Fibroblast of gingiva (primary cell): ENCODE measurements around the gene TEX11.
"Not testable (repeated sequence)": the region's sequence is repeated elsewhere in the genome, so short reads cannot be mapped to it uniquely, and the experiment has no call there.

Experiments
- DNase-seq: peaks from one replicate; pipeline ENCODE4 v3.0.0-alpha.2; 2011; ENCODE audit warnings: low read depth

The TEX11 gene

DNA sequence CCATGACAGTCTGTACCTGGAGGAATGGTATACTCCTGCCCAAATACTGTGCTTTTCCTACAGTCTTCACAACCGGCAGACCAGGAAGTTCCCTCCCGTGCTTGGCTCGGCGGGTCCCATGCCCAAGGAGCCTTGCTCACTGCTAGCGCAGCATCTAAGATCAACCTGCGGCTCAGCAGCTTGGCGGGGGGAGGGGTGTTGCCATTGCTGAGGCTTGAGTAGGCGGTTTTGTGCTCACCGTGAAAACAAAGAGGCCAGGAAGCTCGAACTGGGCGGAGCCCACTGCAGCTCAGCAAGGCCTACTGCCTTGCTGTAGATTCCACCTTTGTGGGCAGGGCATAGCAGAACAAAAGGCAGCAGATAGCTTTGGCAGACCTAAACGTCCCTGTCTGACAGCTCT lies 152.7 kb downstream of the TEX11 start:
- DNase-seq = no peak

DNA sequence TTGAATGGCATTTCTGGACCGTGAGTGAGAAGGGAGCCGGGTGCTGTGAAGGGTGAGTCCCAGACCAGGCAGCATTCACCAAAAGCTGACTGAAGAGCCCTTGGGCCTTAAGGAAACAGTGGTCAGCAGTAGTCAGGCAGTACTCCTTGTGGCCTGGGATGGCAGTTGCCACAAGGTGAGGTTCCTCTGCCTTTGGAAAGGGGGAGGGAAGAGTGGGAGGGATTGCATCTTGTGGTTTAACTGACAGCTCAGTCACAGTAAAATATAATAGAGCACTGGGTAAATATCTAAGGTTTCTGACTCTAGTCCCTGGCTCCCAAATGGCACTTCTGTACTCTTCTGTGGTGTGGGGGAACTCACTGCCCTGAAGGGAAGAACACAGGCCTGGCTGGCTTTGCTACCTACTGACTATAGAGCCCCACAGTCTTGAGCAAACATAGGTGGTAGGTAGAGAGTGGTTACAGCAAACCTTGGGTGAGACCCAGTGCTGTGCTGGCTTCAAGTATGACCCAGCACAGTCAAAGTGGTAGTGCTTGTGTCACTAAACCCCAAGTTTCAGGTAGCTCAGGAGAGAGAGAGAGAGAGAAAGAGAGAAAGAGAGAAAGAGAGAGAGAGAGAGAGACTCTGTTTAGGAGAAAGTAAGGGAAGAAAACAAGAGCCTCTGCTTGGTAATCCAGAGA lies 154.2 kb downstream of the TEX11 start:
- DNase-seq = no peak

DNA sequence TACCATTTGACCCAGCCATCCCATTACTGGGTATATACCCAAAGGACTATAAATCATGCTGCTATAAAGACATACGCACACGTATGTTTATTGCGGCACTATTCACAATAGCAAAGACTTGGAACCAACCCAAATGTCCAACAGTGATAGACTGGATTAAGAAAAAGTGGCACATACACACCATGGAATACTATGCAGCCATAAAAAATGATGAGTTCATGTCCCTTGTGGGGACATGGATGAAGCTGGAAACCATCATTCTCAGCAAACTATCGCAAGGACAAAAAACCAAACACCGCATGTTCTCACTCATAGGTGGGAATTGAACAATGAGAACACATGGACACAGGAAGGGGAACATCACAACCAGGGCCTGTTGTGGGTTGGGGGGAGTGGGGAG lies 174.7 kb downstream of the TEX11 start:
- not testable (repeated sequence) for DNase-seq

DNA sequence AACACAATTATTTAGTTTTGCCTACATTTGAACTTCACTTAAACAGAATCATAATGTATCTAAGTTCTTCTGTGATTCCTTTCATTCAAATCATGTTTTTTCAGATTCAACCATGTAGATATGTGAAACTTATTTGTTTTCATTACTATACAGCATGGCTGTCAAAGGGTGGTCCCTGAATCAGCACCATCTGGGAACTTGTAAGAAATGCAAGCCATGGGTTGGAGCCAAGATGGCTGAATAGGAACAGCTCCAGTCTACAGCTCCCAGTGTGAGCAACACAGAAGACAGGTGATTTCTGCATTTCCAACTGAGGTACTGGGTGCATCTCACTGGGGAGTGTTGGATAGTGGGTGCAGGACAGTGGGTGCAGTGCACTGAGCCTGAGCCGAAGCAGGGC lies 180.6 kb downstream of the TEX11 start:
- DNase-seq = not testable (repeated sequence)

DNA sequence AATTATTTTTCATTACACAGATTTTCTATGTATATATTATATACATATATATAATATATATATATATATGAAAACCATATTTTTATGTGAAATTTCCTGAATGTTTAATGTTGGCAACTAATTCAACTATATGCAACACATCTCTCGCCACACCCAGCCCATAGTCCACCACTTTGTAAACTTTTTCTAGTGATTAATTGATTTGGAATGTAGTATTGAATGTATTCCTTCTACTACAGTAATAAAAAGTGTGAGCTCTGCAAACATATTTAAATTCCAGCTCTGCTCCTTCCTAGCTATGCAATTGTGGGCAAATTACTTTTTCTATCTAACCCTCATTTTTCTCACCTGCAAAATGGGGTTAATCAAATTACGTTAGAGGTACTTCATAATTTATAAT lies 187.8 kb downstream of the TEX11 start:
- DNase-seq = no peak

DNA sequence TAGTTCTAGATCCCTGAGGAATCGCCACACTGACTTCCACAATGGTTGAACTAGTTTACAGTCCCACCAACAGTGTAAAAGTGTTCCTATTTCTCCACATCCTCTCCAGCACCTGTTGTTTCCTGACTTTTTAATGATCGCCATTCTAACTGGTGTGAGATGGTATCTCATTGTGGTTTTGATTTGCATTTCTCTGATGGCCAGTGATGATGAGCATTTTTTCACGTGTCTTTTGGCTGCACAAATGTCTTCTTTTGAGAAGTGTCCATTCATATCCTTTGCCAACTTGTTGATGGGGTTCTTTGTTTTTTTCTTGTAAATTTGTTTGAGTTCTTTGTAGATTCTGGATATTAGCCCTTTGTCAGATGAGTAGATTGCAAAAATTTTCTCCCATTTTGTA lies 197.2 kb downstream of the TEX11 start:
- DNase-seq = not testable (repeated sequence)

DNA sequence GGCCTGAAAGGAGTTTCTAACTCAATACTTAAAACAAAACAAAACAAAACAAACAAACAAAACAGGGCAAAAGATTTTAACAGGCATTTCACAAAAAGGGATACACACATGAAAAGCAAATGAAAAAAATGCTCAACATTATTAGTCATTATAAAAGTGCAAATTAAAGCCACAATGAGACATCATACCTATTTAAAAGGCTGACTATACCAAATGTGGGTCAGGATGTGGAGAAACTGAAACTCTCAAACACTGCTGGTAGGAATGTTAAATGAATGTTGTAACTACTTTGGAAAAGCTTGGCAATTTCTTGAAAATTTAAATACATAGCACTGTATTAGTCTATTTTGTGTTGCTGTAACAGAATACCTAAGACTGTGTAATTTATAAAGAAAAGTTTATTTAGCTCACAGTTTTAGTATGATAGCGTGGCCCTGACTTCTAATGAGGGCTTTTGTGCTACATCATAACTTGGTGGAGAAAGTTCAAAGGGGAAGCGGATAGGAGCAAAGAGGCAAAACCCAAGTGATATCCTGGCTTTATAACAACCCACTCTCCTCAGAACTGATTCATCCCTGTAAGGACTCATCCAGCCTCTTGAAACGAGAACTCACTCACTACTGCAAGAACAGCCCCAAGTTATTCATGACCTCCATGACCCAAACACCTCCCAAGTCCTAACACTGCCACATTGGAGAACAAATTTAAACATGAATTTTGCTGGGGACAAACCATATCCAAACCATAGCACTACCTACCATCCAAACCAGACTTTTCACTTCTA lies 214.0 kb downstream of the TEX11 start:
- DNase-seq = no peak

DNA sequence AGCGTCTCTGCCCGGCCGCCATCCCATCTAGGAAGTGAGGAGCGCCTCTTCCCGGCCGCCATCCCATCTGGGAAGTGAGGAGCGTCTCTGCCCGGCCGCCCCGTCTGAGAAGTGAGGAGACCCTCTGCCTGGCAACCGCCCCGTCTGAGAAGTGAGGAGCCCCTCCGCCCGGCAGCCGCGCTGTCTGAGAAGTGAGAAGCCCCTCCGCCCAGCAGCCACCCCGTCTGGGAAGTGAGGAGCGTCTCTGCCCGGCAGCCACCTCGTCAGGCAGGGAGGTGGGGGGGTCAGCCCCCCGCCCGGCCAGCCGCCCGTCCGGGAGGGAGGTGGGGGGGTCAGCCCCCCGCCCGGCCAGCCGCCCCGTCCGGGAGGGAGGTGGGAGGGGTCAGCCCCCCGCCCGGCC lies 229.1 kb downstream of the TEX11 start:
- not testable (repeated sequence) for DNase-seq

DNA sequence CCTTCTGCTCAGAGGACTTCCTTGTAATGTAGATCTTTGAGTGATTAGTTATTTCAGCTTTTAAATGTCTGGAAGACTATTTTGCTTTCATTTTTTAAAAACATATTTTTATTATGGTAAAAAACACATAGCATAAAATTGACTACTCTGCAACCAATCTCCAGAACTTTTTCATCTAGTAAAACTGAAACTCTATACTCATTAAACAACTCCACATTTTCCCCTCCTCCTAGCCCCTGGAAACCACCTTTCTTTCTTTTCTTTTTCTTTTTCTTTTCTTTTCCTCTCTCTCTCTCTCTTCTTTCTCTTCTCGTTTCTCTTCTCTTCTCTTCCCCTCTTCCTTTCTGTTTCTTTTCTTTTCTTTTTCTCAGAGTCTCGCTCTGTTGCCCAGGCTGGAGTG lies 233.2 kb downstream of the TEX11 start:
- no peak for DNase-seq

DNA sequence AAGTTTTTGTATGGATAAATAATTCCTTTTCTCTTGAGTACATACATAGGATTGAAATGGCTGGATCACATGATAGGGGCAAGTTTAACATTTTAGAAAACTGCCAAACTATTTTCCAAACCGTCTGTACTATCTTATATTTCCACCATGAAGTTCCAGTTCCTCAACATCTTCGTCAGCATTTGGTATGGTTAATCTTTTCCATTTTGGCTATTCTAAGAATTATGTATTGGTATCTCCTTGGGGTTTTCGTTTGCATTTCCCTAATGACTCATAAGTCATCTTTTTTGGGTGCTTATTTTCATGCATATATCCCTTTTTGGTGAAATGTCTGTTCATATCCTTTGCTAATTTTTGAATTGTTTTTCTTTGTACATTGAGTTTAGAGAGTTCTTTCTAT lies 236.2 kb downstream of the TEX11 start:
- no peak for DNase-seq

DNA sequence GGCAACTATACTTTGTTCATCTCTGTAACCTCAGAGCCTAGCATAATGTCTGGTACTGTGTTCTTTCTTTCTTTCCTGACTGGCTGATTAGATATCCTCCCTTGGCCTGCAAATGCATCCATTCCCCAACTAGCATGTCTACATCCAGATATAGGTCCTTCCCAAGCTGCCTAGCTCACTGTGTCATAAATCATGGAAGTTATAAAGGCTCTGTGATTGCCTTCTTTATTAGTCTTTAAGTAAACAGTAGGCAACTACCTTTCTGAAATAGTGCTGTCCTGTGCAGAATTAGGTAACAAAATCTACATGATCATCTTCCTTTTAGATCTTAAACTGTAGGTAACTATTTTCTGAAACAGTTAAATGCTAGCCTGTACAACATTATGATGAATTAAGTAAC lies 239.4 kb downstream of the TEX11 start:
- no peak for DNase-seq

DNA sequence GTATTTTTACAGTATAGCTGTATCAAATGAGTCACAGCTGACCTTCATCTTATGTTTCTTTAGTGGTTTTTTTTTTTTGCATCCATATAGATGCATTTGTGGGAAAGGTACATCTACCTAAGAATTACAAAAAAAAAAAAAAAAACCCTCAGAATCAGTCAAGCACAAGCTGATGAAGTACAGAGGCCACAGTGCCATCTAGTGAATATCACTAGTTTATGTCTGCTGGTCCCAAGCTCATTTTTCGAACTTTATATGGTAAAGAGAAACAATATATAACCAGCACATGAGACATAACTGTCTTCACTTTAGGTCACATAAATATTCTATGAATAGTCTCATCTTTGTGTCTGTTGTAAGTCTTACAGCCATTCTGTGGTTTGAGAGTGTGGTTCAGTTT lies 243.8 kb downstream of the TEX11 start:
- DNase-seq = peak; percentile 9

DNA sequence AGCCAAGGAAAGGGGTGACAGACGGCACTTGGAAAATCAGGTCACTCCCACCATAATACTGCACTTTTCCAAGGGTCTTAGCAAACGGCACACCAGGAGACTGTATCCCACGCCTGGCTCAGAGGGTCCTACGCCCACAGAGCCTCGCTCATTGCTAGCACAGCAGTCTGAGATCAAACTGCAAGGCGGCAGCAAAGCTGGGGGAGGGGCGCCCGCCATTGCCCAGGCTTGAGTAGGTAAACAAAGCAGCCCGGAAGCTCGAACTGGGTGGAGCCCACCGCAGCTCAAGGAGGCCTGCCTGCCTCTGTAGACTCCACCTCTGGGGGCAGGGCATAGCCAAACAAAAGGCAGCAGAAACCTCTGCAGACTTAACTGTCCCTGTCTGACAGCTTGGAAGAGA lies 247.4 kb downstream of the TEX11 start:
- not testable (repeated sequence) for DNase-seq

DNA sequence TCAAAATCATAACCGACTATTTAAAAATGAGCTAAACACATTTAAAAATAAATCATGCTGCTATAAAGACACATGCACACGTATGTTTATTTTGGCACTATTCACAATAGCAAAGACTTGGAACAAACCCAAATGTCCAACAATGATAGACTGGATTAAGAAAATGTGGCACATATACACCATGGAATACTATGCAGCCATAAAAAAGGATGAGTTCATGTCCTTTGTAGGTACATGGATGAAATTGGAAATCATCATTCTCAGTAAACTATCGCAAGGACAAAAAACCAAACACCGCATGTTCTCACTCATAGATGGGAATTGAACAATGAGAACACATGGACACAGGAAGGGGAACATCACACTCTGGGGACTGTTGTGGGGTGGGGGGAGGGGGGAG lies 251.0 kb downstream of the TEX11 start:
- not testable (repeated sequence) for DNase-seq

DNA sequence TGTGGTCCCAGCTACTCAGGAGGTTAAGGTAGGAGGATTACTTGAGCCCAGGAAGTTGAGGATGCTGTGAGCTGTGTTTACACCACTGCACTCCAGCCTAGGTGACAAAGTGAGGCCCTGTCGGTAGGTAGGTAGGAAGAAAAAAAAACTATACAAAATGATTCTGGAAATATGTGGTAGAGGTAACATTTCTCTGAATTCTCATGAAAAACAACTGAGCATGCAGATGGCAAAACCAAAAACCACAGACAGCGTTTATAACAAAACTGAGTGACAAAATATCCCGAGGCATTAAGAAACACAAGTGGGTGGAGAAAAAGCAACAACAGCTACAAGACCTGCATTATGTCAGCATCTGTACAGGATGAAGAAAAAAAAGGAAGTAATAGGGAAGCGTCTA lies 252.2 kb downstream of the TEX11 start:
- no peak for DNase-seq

DNA sequence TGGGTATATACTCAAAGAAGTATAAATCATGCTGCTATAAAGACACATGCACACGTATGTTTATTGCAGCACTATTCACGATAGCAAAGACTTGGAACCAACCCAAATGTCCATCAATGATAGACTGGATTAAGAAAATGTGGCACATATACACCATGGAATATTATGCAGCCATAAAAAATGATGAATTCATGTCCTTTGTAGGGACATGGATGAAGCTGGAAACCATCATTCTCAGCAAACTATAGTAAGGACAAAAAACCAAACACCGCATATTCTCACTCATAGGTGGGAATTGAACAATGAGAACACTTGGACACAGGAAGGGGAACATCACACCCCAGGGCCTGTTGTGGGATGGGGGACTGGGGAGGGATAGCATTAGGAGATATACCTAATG lies 260.6 kb downstream of the TEX11 start:
- not testable (repeated sequence) for DNase-seq

DNA sequence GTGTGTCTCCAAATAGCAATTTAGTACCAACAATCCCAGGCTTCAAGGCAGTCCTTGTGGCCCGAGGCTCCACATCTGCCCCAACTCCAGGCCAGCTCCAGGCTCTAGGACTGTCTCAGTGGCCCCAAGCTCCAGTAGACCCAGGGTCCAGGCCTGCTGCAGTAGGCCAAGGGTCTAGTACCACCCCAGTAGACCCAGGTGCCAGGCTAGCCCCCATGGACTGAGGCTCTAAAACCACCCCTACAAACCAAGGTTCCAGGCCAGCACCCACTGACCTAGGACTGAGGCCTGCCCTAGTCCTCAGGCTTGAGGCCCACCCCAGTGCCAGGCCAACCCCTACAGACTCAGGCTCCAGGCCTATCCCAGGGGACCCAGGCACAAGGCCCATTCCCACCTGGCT lies 272.3 kb downstream of the TEX11 start:
- no peak for DNase-seq

DNA sequence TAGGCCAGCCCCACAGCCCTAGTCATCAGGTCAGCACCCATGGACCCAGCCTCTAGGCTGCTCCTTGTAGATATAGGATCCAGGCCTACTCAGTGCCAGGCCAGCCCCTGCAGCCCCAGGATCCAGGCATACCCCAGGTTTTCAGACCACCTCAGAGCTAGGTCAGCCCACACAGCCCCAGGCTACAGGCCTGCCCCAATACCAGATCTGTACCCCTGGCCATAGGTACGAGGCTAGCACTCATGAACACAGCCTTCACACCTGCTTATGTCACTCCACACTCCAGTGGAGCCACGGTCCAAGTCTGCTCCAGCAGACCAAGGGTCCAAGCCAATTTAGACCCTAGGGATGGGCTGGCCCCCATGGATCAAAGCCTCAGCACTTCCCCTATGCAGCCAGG lies 272.8 kb downstream of the TEX11 start:
- no peak for DNase-seq

DNA sequence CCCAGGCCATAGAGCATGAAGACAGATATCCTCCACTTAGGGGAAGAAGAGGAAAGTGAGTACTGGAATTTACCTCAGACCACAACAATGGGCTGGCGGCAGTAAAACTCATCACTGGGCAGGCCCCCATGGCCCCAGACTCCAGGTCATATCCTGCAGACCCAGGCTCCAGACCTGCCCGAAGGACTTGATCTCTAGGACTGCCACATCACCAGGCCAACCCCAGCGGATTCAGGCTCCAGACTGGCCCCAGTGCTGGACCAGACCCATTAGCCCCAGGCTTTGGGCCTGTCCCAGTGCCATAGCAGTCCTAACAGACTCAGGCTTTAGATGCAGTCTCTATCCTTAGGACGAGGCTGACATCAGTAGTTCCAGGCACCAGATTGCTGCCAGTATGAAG lies 273.3 kb downstream of the TEX11 start:
- DNase-seq = no peak

DNA sequence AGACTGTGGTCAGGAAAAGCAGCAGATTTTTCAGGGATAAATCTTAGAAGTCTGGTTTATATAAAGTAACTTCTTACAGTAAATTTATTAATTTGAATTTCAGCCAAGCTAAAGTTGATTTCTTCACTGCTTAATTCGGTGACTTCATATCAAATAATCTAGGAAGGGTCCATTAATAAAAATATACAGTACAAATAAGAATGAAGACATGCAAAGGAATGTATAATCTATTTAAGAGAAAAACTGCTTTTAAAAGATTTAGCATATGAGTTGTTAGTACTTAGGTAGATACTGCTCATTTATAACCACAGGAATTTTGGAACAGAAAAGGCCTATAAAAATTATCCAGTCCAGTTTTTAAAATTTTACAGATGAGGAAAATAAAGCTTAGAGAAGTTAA lies 286.8 kb downstream of the TEX11 start:
- DNase-seq = no peak

DNA sequence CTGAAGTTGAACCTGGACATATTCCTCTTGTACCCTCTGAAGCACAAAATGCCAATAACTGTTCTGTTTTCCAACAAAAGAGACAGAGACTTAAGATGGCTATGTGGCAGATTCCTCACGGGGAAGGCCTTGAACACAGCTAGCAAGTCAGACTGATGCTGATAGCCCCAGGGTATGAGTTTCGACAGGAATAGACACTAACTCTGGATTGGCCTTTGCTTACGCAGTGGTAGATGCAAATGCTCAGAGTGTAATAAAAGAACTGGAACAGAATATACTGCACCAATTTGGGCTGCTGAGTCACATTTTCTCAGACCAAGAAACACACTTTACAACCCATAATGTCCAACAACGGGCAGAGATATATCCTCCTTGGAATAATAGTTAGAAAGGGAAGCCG lies 290.0 kb downstream of the TEX11 start:
- no peak for DNase-seq

DNA sequence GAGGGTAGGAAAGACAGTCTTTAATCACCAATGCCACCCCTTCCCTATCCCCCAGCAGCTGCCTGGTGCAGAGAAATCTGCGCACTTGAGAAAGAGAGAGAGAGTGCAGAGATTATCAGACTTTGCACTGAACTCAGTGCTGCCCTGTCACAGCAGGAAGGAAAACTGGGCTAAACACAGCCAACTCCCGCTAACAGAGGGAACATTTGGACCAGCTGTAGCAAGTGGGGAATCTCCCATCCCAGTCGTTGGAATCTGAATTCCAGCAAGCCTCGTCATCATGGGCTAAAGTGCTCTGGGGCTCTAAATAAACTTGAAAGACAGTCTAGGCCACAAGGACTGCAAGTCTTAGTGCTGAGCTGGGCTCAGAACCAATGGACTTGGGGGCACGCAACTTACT lies 295.2 kb downstream of the TEX11 start:
- no peak for DNase-seq

DNA sequence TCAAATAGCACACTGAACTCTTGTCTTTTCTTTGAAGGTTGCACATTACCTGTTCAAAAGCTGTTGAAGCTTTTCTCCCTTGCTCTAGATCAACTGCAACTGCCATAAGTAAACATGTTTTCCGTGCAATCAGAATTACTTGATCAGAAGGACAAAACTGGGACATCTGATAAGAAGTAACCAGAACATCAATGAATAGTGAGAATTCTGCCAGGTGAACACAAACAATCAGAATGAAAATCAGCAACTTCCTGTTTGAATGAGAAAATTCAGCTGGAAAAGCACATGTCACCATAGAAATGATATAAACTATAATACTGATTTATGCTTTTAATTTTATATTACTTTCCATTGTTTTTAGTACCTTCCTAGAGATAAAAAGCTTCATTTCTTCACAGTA lies 303.2 kb downstream of the TEX11 start:
- no peak for DNase-seq

DNA sequence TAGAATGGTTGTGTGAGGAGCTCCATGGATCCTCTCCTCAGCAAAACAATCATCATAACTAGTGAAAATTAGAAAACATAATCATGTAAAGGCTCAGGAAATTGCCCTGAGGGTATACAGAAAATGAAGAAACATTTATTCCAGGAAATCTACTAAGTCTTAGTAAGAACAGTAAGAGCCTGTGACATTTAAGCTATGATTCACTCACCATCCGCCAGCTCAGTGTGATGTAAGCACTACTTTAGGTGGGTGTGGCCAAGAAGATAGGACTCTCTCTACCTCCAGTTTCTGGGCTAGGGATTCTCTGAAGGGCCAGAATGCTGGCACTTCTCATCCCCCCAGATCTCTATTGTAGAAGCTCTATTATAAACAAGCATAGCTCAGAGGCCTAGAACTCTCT lies 316.4 kb downstream of the TEX11 start:
- peak; percentile 73 for DNase-seq
